HepG2 (cell line): Measurements from ENCODE around the gene SPATA25.

Experiments used
- EP300 ChIP-seq, 3 experiments: sonication (generic) in 1 of 3; formaldehyde crosslinking in 1 of 3; IDR thresholded peaks; 2 replicates each; pipeline versions ENCODE4 v1.5.1 to v1.6.1; 2011 to 2020; ENCODE audit warnings: low read depth in 2 of 3, low read length in 2 of 3, borderline replicate concordance in 1 of 3, improper control_type of control experiment in 1 of 3, mild to moderate bottlenecking in 1 of 3, missing genetic modification reagents in 1 of 3, moderate library complexity in 1 of 3
- KLF16 ChIP-seq, 2 experiments: sonication (generic) in 1 of 2; formaldehyde crosslinking in 1 of 2; IDR thresholded peaks; 2 replicates each; pipeline versions ENCODE4 v1.6.1 to v1.8.0; 2016 to 2023; ENCODE audit warnings: missing genetic modification reagents in 2 of 2, missing compliant biosample characterization in 1 of 2
- PCBP1 ChIP-seq: fragments of 200-400 bp; formaldehyde crosslinking; IDR thresholded peaks from 2 replicates; pipeline ENCODE4 v1.6.1; 2017; ENCODE audit warnings: mild to moderate bottlenecking, low read depth, low read length, borderline replicate concordance
- POLR2A ChIP-seq, 2 experiments: IDR thresholded peaks; 2 replicates each; pipeline ENCODE4 v1.6.1; 2011; ENCODE audit warnings: low read depth in 2 of 2, low read length in 2 of 2, mild to moderate bottlenecking in 1 of 2, moderate library complexity in 1 of 2; ENCODE audit not compliant: insufficient read depth in 1 of 2
- POLR2AphosphoS2 ChIP-seq: IDR thresholded peaks from 2 replicates; pipeline ENCODE4 v1.6.1; 2011; ENCODE audit warnings: low read depth, low read length, improper control_type of control experiment
- U2AF2 ChIP-seq: fragments of 200-400 bp; formaldehyde crosslinking; IDR thresholded peaks from 2 replicates; pipeline ENCODE4 v1.6.1; 2017; ENCODE audit warnings: low read depth, mild to moderate bottlenecking, low read length
- ZFP36L2 ChIP-seq: sonication (generic); formaldehyde crosslinking; IDR thresholded peaks from 2 replicates; pipeline ENCODE4 v1.4.0; 2020; ENCODE audit warnings: missing genetic modification reagents
- ZNF460 ChIP-seq: sonication (generic); formaldehyde crosslinking; IDR thresholded peaks from 2 replicates; pipeline ENCODE4 v1.5.1; 2020; ENCODE audit warnings: missing genetic modification reagents, mild to moderate bottlenecking, borderline replicate concordance
- TF ChIP-seq, protein P1 (sequence below): sonication (generic); formaldehyde crosslinking; IDR thresholded peaks from 2 replicates; pipeline ENCODE4 v1.5.0; 2020; ENCODE audit warnings: mild to moderate bottlenecking, missing genetic modification reagents, moderate library complexity
- TF ChIP-seq, protein P2 (sequence below): sonication (generic); formaldehyde crosslinking; conservative IDR thresholded peaks from 2 replicates; pipeline ENCODE4 v1.4.0; 2020; ENCODE audit warnings: missing genetic modification reagents
- TF ChIP-seq, protein P3 (sequence below): sonication (generic); formaldehyde crosslinking; IDR thresholded peaks from 2 replicates; pipeline ENCODE4 v1.8.1; 2022; ENCODE audit warnings: low read depth, mild to moderate bottlenecking, missing genetic modification reagents

DNA sequence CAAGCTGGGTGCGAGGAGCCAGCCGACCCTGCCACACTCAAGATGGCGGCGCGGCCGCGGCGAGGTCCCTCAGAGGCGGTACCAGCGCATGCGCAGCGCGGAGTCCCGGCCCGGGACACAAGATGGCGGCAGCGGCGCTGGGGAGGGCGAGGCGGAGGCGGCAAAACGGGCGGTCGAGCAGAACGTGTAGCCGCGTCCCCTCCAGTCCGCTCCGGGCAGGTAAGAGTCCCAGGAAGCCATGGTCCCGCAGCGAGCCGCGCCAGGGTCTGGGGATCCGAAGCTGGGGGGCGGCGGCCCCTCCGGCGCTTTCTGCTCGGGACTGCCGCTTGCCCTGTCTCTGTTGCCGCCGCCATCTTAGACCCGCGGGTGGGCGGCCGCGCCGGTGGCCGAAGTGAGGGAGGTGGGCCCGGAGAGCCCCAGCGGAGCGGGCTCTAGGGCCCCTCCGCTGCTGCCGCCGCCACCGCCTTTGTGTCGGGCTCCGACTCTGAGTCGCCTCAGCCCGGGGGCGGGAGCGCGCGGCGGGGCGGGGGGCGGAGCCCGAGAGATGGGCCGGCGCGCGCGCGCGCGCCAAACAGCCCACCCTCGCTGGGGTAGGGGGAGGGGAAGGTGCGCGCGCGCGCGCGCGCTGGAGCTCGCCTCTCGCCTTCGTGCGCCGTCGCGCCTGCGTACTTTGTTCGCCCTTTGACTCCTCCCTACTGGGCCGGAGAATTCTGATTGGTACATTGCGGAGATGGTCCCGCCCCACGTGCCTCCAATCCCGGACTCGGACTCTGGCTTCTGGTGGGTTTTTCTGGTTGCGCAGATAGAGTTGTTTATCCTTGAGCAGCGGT is 47.4 kb upstream of the SPATA25 start, which contains the start of gene PCIF1:
- TF ChIP-seq ZNF460 (CRISPR knock-in tag) (no peak; the same call in 1 of the 2 replicates), POLR2AphosphoS2 (peak; percentile 93), U2AF2 (0 out of 2 replicates have a peak, but pooled peaks have one; percentile 32), EP300 (IDR thresholded peaks at IDR 0.05; ENCODE audit: low read depth in 2 of 2, low read length in 2 of 2) (peak in 1 of 2 experiments; percentile 23; a peak in 3 of 4 replicates), EP300 (CRISPR knock-in tag; IDR thresholded peaks at IDR 0.05; ENCODE audit: borderline replicate concordance) (peak; percentile 61; the same call in 1 of the 2 replicates), ZFP36L2 (CRISPR knock-in tag) (no peak), POLR2A (IDR thresholded peaks at IDR 0.05; ENCODE audit: insufficient read depth in 1 of 2, low read depth in 2 of 2, low read length in 2 of 2) (peak; percentile 64 to 98), PCBP1 (peak; percentile 98), KLF16 (CRISPR knock-in tag; IDR thresholded peaks at IDR 0.05) (peak; percentile 90 to 96)
- TF ChIP-seq, protein P1, sequence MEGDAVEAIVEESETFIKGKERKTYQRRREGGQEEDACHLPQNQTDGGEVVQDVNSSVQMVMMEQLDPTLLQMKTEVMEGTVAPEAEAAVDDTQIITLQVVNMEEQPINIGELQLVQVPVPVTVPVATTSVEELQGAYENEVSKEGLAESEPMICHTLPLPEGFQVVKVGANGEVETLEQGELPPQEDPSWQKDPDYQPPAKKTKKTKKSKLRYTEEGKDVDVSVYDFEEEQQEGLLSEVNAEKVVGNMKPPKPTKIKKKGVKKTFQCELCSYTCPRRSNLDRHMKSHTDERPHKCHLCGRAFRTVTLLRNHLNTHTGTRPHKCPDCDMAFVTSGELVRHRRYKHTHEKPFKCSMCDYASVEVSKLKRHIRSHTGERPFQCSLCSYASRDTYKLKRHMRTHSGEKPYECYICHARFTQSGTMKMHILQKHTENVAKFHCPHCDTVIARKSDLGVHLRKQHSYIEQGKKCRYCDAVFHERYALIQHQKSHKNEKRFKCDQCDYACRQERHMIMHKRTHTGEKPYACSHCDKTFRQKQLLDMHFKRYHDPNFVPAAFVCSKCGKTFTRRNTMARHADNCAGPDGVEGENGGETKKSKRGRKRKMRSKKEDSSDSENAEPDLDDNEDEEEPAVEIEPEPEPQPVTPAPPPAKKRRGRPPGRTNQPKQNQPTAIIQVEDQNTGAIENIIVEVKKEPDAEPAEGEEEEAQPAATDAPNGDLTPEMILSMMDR = no peak
- TF ChIP-seq, protein P2, sequence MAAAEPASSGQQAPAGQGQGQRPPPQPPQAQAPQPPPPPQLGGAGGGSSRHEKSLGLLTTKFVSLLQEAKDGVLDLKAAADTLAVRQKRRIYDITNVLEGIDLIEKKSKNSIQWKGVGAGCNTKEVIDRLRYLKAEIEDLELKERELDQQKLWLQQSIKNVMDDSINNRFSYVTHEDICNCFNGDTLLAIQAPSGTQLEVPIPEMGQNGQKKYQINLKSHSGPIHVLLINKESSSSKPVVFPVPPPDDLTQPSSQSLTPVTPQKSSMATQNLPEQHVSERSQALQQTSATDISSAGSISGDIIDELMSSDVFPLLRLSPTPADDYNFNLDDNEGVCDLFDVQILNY = peak; percentile 91; the same call in 1 of the 2 replicates
- TF ChIP-seq, protein P3, sequence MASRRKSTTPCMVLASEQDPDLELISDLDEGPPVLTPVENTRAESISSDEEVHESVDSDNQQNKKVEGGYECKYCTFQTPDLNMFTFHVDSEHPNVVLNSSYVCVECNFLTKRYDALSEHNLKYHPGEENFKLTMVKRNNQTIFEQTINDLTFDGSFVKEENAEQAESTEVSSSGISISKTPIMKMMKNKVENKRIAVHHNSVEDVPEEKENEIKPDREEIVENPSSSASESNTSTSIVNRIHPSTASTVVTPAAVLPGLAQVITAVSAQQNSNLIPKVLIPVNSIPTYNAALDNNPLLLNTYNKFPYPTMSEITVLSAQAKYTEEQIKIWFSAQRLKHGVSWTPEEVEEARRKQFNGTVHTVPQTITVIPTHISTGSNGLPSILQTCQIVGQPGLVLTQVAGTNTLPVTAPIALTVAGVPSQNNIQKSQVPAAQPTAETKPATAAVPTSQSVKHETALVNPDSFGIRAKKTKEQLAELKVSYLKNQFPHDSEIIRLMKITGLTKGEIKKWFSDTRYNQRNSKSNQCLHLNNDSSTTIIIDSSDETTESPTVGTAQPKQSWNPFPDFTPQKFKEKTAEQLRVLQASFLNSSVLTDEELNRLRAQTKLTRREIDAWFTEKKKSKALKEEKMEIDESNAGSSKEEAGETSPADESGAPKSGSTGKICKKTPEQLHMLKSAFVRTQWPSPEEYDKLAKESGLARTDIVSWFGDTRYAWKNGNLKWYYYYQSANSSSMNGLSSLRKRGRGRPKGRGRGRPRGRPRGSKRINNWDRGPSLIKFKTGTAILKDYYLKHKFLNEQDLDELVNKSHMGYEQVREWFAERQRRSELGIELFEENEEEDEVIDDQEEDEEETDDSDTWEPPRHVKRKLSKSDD (CRISPR knock-in tag) = peak; percentile 97
